H1 (cell line): ENCODE measurements around the gene PTGES2. TPM values are rescaled to one million over a fixed set of nuclear protein-coding genes. Genes with fewer than 3 reads are reported as not detected.
A peak's percentile ranks its signal among the peaks of the same experiment; 100 is the strongest.

Source experiments
- CTCF ChIA-PET: fragments of 300-600 bp; sonication (Branson Sonifier 250); formaldehyde crosslinking; loops from one replicate; lab custom pipeline; 2021; ENCODE audit not compliant: partially characterized antibody; lab: Charles Lee
- POLR2A ChIA-PET: fragments of 300-600 bp; sonication (Branson Sonifier 250); formaldehyde crosslinking; loops from one replicate; lab custom pipeline; 2021; ENCODE audit warnings: inconsistent platforms; ENCODE audit not compliant: partially characterized antibody; lab: Charles Lee
- DNase-seq, 2 experiments: peaks; one replicate each; pipeline versions ENCODE4 v3.0.0 to v3.0.0-alpha.2; 2010 to 2022; ENCODE audit warnings: low spot score in 2 of 2, low read depth in 1 of 2, mixed read lengths in 1 of 2
- FAIRE-seq: peaks from 2 replicates; lab custom pipeline; 2011; peaks lifted over from hg19 to GRCh38; lab: Jason Lieb, UNC
- H2AFZ ChIP-seq: 2 replicates; pipeline ENCODE4 v1.8.1; 2012; ENCODE audit warnings: low read length, inconsistent platforms
- H2AK5ac ChIP-seq: 2 replicates; pipeline ENCODE4 v1.6.1; 2013; ENCODE audit warnings: low read depth, low read length
- H2BK120ac ChIP-seq: replicated peaks from 2 replicates; pipeline ENCODE3; 2013; ENCODE audit warnings: low read depth, low read length, inconsistent platforms
- H2BK12ac ChIP-seq: 2 replicates; pipeline ENCODE4 v1.6.1; 2013; ENCODE audit warnings: low read depth, low read length
- H2BK15ac ChIP-seq: 2 replicates; pipeline ENCODE4 v1.6.1; 2013; ENCODE audit warnings: low read length
- H2BK20ac ChIP-seq: 2 replicates; pipeline ENCODE4 v1.6.1; 2013; ENCODE audit warnings: low read length
- H2BK5ac ChIP-seq: 2 replicates; pipeline ENCODE4 v1.6.1; 2013; ENCODE audit warnings: low read depth, low read length
- H3K14ac ChIP-seq: 2 replicates; pipeline ENCODE4 v1.6.1; 2013; ENCODE audit warnings: inconsistent platforms; ENCODE audit not compliant: insufficient read length
- H3K18ac ChIP-seq: 2 replicates; pipeline ENCODE4 v1.6.1; 2013; ENCODE audit warnings: low read length; ENCODE audit errors: extremely low read depth
- H3K23ac ChIP-seq: 2 replicates; pipeline ENCODE4 v1.6.1; 2013; ENCODE audit warnings: inconsistent platforms; ENCODE audit not compliant: insufficient read length
- H3K23me2 ChIP-seq: 2 replicates; pipeline ENCODE4 v1.6.1; 2013; ENCODE audit warnings: low read depth, low read length
- H3K27ac ChIP-seq: 2 replicates; pipeline ENCODE4 v1.6.1; 2011; ENCODE audit warnings: low read depth, low read length, inconsistent platforms
- H3K27me3 ChIP-seq, 4 experiments: replicated peaks in 1 of 4; 1 replicate in 1 of 4; 2 replicates in 3 of 4; pipeline versions ENCODE4 v1.6.1 to v1.8.1; 2011 to 2013; ENCODE audit warnings: low read length in 3 of 4, mild to moderate bottlenecking in 3 of 4, inconsistent platforms in 2 of 4, mixed read lengths in 2 of 4, moderate library complexity in 1 of 4; ENCODE audit not compliant: control insufficient read depth in 3 of 4, insufficient read depth in 3 of 4; ENCODE audit errors: extremely low read depth in 1 of 4
- H3K36me3 ChIP-seq, 4 experiments: 2 replicates each; pipeline versions ENCODE4 v1.6.1 to v1.8.1; 2011 to 2013; ENCODE audit warnings: mild to moderate bottlenecking in 4 of 4, low read length in 3 of 4, moderate library complexity in 2 of 4, control low read depth in 1 of 4, inconsistent platforms in 1 of 4; ENCODE audit not compliant: insufficient read depth in 4 of 4, control insufficient read depth in 2 of 4
- H3K4ac ChIP-seq: replicated peaks from 2 replicates; pipeline ENCODE3; 2013; ENCODE audit warnings: low read length, low read depth, mixed read lengths, inconsistent platforms; ENCODE audit not compliant: insufficient read length
- H3K4me1 ChIP-seq, 4 experiments: replicated peaks in 1 of 4; 1 replicate in 1 of 4; 2 replicates in 3 of 4; pipeline versions ENCODE4 v1.6.1 to v1.8.1; 2011 to 2013; ENCODE audit warnings: low read length in 3 of 4, inconsistent platforms in 2 of 4, mixed read lengths in 1 of 4; ENCODE audit not compliant: insufficient read depth in 4 of 4, control insufficient read depth in 3 of 4
- H3K4me2 ChIP-seq, 2 experiments: 2 replicates each; pipeline versions ENCODE4 v1.6.1 to v1.8.1; 2011 to 2013; ENCODE audit warnings: low read depth in 2 of 2, low read length in 2 of 2, control low read depth in 1 of 2, inconsistent platforms in 1 of 2, mild to moderate bottlenecking in 1 of 2; ENCODE audit not compliant: insufficient read depth in 1 of 2
- H3K4me3 ChIP-seq, 4 experiments: fragments of 200-600, 300-600 bp in 1 of 4; sonication (generic), shearing (Covaris generic), sonication (Bioruptor Twin) in 1 of 4; 2 replicates each; pipeline versions ENCODE4 v1.5.1 to v1.8.1; 2011 to 2016; ENCODE audit warnings: low read length in 4 of 4, low read depth in 3 of 4, control low read depth in 2 of 4, inconsistent platforms in 2 of 4, mild to moderate bottlenecking in 2 of 4, mixed read lengths in 1 of 4, moderate library complexity in 1 of 4; ENCODE audit not compliant: insufficient read depth in 2 of 4; ENCODE audit errors: extremely low read depth in 1 of 4
- H3K56ac ChIP-seq: replicated peaks from 2 replicates; pipeline ENCODE3; 2013; ENCODE audit warnings: low read depth, mild to moderate bottlenecking, mixed read lengths, low read length, inconsistent platforms; ENCODE audit not compliant: insufficient read length
- H3K79me1 ChIP-seq: 2 replicates; pipeline ENCODE4 v1.6.1; 2013; ENCODE audit warnings: low read depth, low read length, control low read depth
- H3K79me2 ChIP-seq, 2 experiments: 2 replicates each; pipeline versions ENCODE4 v1.6.1 to v1.8.1; 2012 to 2013; ENCODE audit warnings: low read length in 2 of 2, mild to moderate bottlenecking in 2 of 2, inconsistent platforms in 1 of 2; ENCODE audit not compliant: insufficient read depth in 2 of 2, control insufficient read depth in 1 of 2
- H3K9ac ChIP-seq, 4 experiments: replicated peaks in 1 of 4; 1 replicate in 1 of 4; 2 replicates in 3 of 4; pipeline versions ENCODE4 v1.6.1 to v1.8.1; 2011 to 2013; ENCODE audit warnings: low read depth in 3 of 4, low read length in 3 of 4, control low read depth in 2 of 4, mild to moderate bottlenecking in 2 of 4, moderate library complexity in 2 of 4, inconsistent platforms in 1 of 4; ENCODE audit errors: extremely low read depth in 1 of 4
- H3K9me3 ChIP-seq, 2 experiments: 2 replicates each; pipeline versions ENCODE4 v1.6.1 to v1.8.1; 2012 to 2013; ENCODE audit warnings: mild to moderate bottlenecking in 2 of 2, moderate library complexity in 2 of 2, control low read depth in 1 of 2, inconsistent platforms in 1 of 2, low read depth in 1 of 2, low read length in 1 of 2, mixed read lengths in 1 of 2; ENCODE audit not compliant: insufficient read depth in 2 of 2
- H4K20me1 ChIP-seq, 2 experiments: replicated peaks in 1 of 2; 2 replicates each; pipeline versions ENCODE3 to v1.8.1; 2011 to 2013; ENCODE audit warnings: inconsistent platforms in 2 of 2, low read length in 2 of 2, mild to moderate bottlenecking in 1 of 2; ENCODE audit not compliant: insufficient read depth in 2 of 2, control insufficient read depth in 1 of 2
- H4K5ac ChIP-seq: 2 replicates; pipeline ENCODE4 v1.6.1; 2013; ENCODE audit warnings: low read length, low read depth, mixed read lengths, inconsistent platforms; ENCODE audit not compliant: insufficient read length
- H4K8ac ChIP-seq: 2 replicates; pipeline ENCODE4 v1.8.0; 2013; ENCODE audit warnings: mild to moderate bottlenecking, moderate library complexity, low read length, inconsistent platforms; ENCODE audit not compliant: insufficient read depth; ENCODE audit errors: extremely low read depth
- H4K91ac ChIP-seq: replicated peaks from 2 replicates; pipeline ENCODE3; 2013; ENCODE audit warnings: low read length, mixed read lengths, inconsistent platforms; ENCODE audit not compliant: insufficient read length
- ASH2L ChIP-seq: fragments of 200-600, 300-600 bp; sonication (generic); IDR thresholded peaks from one replicate; pipeline ENCODE4 v1.7.1; 2017; ENCODE audit warnings: low read length
- CTBP2 ChIP-seq: IDR thresholded peaks from 2 replicates; pipeline ENCODE4 v1.7.0; 2011; ENCODE audit warnings: borderline replicate concordance, mild to moderate bottlenecking, moderate library complexity, mixed read lengths, low read length; ENCODE audit not compliant: insufficient read depth, insufficient read length
- JUND ChIP-seq: IDR thresholded peaks from 2 replicates; pipeline ENCODE4 v1.6.1; 2011; ENCODE audit warnings: mild to moderate bottlenecking, improper control_type of control experiment, low read length
- KDM4A ChIP-seq: IDR thresholded peaks from one replicate; pipeline ENCODE4 v1.7.1; 2012; ENCODE audit warnings: low read depth, mild to moderate bottlenecking, moderate library complexity, low read length, inconsistent platforms; ENCODE audit not compliant: severe bottlenecking
- SIN3A ChIP-seq, 2 experiments: IDR thresholded peaks in 1 of 2; conservative IDR thresholded peaks in 1 of 2; 2 replicates each; pipeline ENCODE4 v1.6.1; 2011 to 2012; ENCODE audit warnings: low read length in 2 of 2, improper control_type of control experiment in 1 of 2, low read depth in 1 of 2, mild to moderate bottlenecking in 1 of 2
- SP2 ChIP-seq: IDR thresholded peaks from 2 replicates; pipeline ENCODE4 v1.6.1; 2012; ENCODE audit warnings: mild to moderate bottlenecking, low read length, inconsistent platforms
- SP4 ChIP-seq: IDR thresholded peaks from 2 replicates; pipeline ENCODE4 v1.6.1; 2012; ENCODE audit warnings: low read length, inconsistent platforms
- TCF12 ChIP-seq: IDR thresholded peaks from 2 replicates; pipeline ENCODE4 v1.6.1; 2011; ENCODE audit warnings: low read depth, mild to moderate bottlenecking, low read length
- WGBS, 2 experiments: shearing (Covaris generic) in 1 of 2; methylation state at CpG; one replicate each; pipeline versions ENCODE4 v1.1.6 to v1.1.7; 2013 to 2015; ENCODE audit warnings: low lambda C conversion rate in 2 of 2, mixed read lengths in 2 of 2, inconsistent platforms in 1 of 2, low coverage in 1 of 2, missing lambda C conversion rate in 1 of 2; ENCODE audit not compliant: insufficient replicate concordance in 2 of 2, insufficient coverage in 1 of 2, insufficient read length in 1 of 2; ENCODE audit errors: extremely low coverage in 1 of 2, missing lambda C conversion rate in 1 of 2; 5-methylcytosine and 5-hydroxymethylcytosine counted together
- polyA plus RNA-seq, 7 experiments: library from polyadenylated mRNA; depleted of rRNA in 3 of 7; stranded (reverse) in 5 of 7; unstranded in 2 of 7; fragments of >200 nt in 5 of 7; fragments of 200-250 nt in 2 of 7; gene quantifications; 1 replicate in 5 of 7; 2 replicates in 1 of 7; 4 replicates in 1 of 7; pipeline versions ENCODE4 v1.2.1 to v1.2.3, GENCODE V29; 2011 to 2013; ENCODE audit warnings: missing spikeins in 2 of 7, mixed read lengths in 2 of 7
- total RNA-seq: library from RNA; stranded (reverse); fragmentation: NEBNext Ultra II Directional; extraction: Animal tissue kit (Norgen Biotek cat#: 25700); gene quantifications from 2 replicates; pipeline ENCODE4 v1.2.1, GENCODE V29; 2021

PTGES2 gene
- total and polyA plus RNA-seq, 2 of the 8 experiments (the other 6 are each of a cell fraction or from before 2014, with no cell fraction given): 80.7 to 81.2 TPM

DNA sequence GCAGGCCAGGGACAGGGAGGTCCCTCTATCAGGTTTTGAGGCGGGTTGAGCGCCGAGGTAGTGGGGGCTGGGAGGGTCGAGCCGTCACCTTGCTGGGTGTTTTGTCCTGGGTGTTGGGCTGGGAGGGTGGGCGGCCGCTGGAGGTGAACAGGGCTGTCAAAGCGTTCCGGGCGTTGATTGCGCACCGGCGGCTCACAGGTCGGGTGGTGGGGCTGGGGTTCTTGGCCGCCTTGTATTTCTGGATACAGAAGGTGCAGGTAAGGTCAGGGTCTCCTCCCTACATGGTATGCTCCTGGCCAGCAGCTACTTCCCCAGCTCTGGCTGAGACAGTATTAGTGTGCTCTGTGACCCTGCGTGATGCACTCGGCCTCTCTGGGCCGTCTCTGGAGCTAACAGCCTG is 38.6 kb upstream of the PTGES2 start:
- TF ChIP-seq KDM4A (no peak), SP4 (no peak), TCF12 (no peak), CTBP2 (no peak), JUND (no peak), SIN3A (conservative IDR thresholded peaks at IDR 0.05 in 1 of 2, IDR thresholded peaks at IDR 0.05 in 1 of 2; ENCODE audit: low read depth in 1 of 2, low read length in 2 of 2) (no peak), SP2 (no peak), ASH2L (no peak)
- no peak overlapping the region for H4K5ac ChIP-seq
- no peaks in the 10 kb centered on the region for H3K27me3 ChIP-seq
- H3K9ac ChIP-seq: no peak overlapping the region
- no peak overlapping the region for H2BK120ac ChIP-seq
- H3K23ac ChIP-seq: no peak overlapping the region
- H3K56ac ChIP-seq: no peak overlapping the region
- no peaks in the 10 kb centered on the region for H3K9me3 ChIP-seq
- H2AFZ ChIP-seq: no peak overlapping the region
- H2AK5ac ChIP-seq: no peak overlapping the region
- H4K8ac ChIP-seq: peak overlapping the region; percentile 51; the same call in 1 of the 2 replicates
- peaks cover 0 to 3% of the 10 kb centered on the region in 2 experiments; a peak in 1 of 4 replicates for H3K79me2 ChIP-seq
- no peak overlapping the region for H3K4me3 ChIP-seq
- 0 out of 2 replicates have a peak, but pooled peaks cover 8% of the 10 kb centered on the region for H3K79me1 ChIP-seq
- no peak overlapping the region for H4K91ac ChIP-seq
- no peak for FAIRE-seq
- no peak overlapping the region for H3K4me2 ChIP-seq
- WGBS, 2 experiments: 96% methylated on average over 11 of the region's 18 CpGs; no CpG with 5 or more reads in 1 of the 2 experiments
- H2BK5ac ChIP-seq: no peak overlapping the region
- H3K4me1 ChIP-seq: peaks cover 0 to 2% (median 0%) of the 10 kb centered on the region in 4 experiments; a peak in 1 of 7 replicates
- H2BK15ac ChIP-seq: no peak overlapping the region
- H3K14ac ChIP-seq: no peak overlapping the region
- H4K20me1 ChIP-seq: peaks cover 3 to 4% of the 10 kb centered on the region in 2 experiments
- H3K23me2 ChIP-seq: no peaks in the 10 kb centered on the region
- H3K18ac ChIP-seq: no peak overlapping the region
- no peak for DNase-seq
- no peak overlapping the region for H2BK20ac ChIP-seq
- no peak overlapping the region for H2BK12ac ChIP-seq
- ChIA-PET CTCF (interaction anchor here (1.5 to 2.4 kb wide), 2 partner anchors 13 to 41 kb away, joined by 4 to 7 read pairs; no protein-coding TSS in a partner anchor), POLR2A (interaction anchor here (0.6 to 1.4 kb wide), 5 partner anchors 9 to 56 kb away, joined by 3 to 5 read pairs (median 3); no protein-coding TSS in a partner anchor)
- no peak overlapping the region for H3K4ac ChIP-seq
- peaks cover 3 to 60% (median 24%) of the 10 kb centered on the region in 4 experiments for H3K36me3 ChIP-seq
- H3K27ac ChIP-seq: no peak overlapping the region
